Smooth muscle cell (in vitro differentiated cells): ENCODE measurements around the gene C1orf167. TPM values are rescaled to one million over a fixed set of nuclear protein-coding genes. Genes with fewer than 3 reads are reported as not detected.

Experiments used
- DNase-seq: peaks from one replicate; lab custom pipeline; 2025; ENCODE audit not compliant: unreplicated experiment; lab: John Stamatoyannopoulos, UW
- H2AFZ ChIP-seq: fragments of 200-600 bp; sonication (generic); 2 replicates; pipeline ENCODE4 v1.6.0; 2016; ENCODE audit warnings: antibody characterized with exemption, low read depth, mild to moderate bottlenecking
- H3F3A ChIP-seq: fragments of 200-600 bp; sonication (generic); 2 replicates; pipeline ENCODE4 v1.6.0; 2017; ENCODE audit warnings: antibody characterized with exemption, low read depth
- H3K27ac ChIP-seq: fragments of 200-600 bp; sonication (generic); 2 replicates; pipeline ENCODE4 v1.5.1; 2016; ENCODE audit warnings: low read depth, mild to moderate bottlenecking
- H3K27me3 ChIP-seq: fragments of 200-600 bp; sonication (generic); 2 replicates; pipeline ENCODE4 v1.6.1; 2016; ENCODE audit warnings: low read depth, mild to moderate bottlenecking
- H3K36me3 ChIP-seq: fragments of 200-600 bp; sonication (generic); 2 replicates; pipeline ENCODE4 v1.5.1; 2016; ENCODE audit warnings: low read depth
- H3K4me1 ChIP-seq: fragments of 200-600 bp; sonication (generic); 2 replicates; pipeline ENCODE4 v1.5.1; 2016; ENCODE audit warnings: low read depth
- H3K4me2 ChIP-seq: fragments of 200-600 bp; sonication (generic); 2 replicates; pipeline ENCODE4 v1.6.0; 2016; ENCODE audit warnings: mild to moderate bottlenecking
- H3K4me3 ChIP-seq: fragments of 200-600 bp; sonication (generic); 2 replicates; pipeline ENCODE4 v1.5.1; 2016; ENCODE audit warnings: mild to moderate bottlenecking
- H3K79me2 ChIP-seq: fragments of 200-600 bp; sonication (generic); 2 replicates; pipeline ENCODE4 v1.6.0; 2016; ENCODE audit warnings: low read depth, mild to moderate bottlenecking
- H3K9ac ChIP-seq: fragments of 200-600 bp; sonication (generic); 2 replicates; pipeline ENCODE4 v1.6.0; 2016; ENCODE audit warnings: low read depth
- H3K9me3 ChIP-seq: fragments of 200-600 bp; sonication (generic); replicated peaks from 2 replicates; pipeline ENCODE4 v1.5.1; 2016; ENCODE audit warnings: low read depth
- H4K20me1 ChIP-seq: fragments of 200-600 bp; sonication (generic); 2 replicates; pipeline ENCODE4 v1.6.0; 2016; ENCODE audit warnings: low read depth
- WGBS: methylation state at CpG from one replicate; pipeline ENCODE4 v1.1.7; 2016; ENCODE audit warnings: low lambda C conversion rate; 5-methylcytosine and 5-hydroxymethylcytosine counted together
- polyA plus RNA-seq: library from polyadenylated mRNA; unstranded; fragments of >200 nt; fragmentation: Nextera tagmentation; extraction: Ambion mirVana; gene quantifications from 2 replicates; pipeline ENCODE4 v1.2.1, GENCODE V29; 2016
- total RNA-seq: library from RNA; depleted of rRNA; stranded (reverse); fragments of >200 nt; gene quantifications from 2 replicates; pipeline ENCODE4 v1.2.3, GENCODE V29; 2014
- TF ChIP-seq, protein P1 (sequence below): fragments of 200-600 bp; sonication (generic); IDR thresholded peaks from 2 replicates; pipeline ENCODE4 v1.5.1; 2017; ENCODE audit warnings: borderline replicate concordance, mild to moderate bottlenecking, antibody characterized with exemption; ENCODE audit not compliant: insufficient read depth, poor library complexity, severe bottlenecking

C1orf167 gene
- total and polyA plus RNA-seq, 2 experiments from 2014 or later: 0.70 TPM; not detected in 1

DNA sequence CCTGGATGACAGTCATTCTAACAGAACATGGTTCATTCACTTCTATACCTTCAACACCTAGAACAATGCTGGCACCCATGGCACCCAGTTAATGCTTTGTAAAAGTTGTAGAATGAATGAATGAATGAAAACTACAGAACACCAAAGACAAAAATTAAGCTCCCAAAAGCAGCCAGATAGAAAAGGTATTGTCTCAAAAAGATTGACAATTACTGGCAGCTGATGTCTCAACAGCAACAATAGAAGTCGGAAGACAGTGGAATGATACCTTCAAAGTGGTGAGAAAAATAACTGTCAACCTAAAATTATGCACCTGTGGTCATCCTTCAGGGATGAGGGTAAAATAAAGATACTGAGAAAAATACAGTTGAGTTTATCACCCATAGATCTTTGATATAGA, 4.9 kb upstream of the C1orf167 start:
- no peak overlapping the region for H3K27ac ChIP-seq
- TF ChIP-seq, protein P1, sequence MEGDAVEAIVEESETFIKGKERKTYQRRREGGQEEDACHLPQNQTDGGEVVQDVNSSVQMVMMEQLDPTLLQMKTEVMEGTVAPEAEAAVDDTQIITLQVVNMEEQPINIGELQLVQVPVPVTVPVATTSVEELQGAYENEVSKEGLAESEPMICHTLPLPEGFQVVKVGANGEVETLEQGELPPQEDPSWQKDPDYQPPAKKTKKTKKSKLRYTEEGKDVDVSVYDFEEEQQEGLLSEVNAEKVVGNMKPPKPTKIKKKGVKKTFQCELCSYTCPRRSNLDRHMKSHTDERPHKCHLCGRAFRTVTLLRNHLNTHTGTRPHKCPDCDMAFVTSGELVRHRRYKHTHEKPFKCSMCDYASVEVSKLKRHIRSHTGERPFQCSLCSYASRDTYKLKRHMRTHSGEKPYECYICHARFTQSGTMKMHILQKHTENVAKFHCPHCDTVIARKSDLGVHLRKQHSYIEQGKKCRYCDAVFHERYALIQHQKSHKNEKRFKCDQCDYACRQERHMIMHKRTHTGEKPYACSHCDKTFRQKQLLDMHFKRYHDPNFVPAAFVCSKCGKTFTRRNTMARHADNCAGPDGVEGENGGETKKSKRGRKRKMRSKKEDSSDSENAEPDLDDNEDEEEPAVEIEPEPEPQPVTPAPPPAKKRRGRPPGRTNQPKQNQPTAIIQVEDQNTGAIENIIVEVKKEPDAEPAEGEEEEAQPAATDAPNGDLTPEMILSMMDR: no peak
- H3K4me2 ChIP-seq: no peak overlapping the region
- no peak overlapping the region for H3K4me3 ChIP-seq
- H3K9me3 ChIP-seq: no peaks in the 10 kb centered on the region
- no peaks in the 10 kb centered on the region for H3K36me3 ChIP-seq
- no peak overlapping the region for H2AFZ ChIP-seq
- 88% methylated on average over 1 of the region's 1 CpG for WGBS
- no peaks in the 10 kb centered on the region for H4K20me1 ChIP-seq
- no peaks in the 10 kb centered on the region for H3F3A ChIP-seq
- H3K79me2 ChIP-seq: no peaks in the 10 kb centered on the region
- peaks cover 17% of the 10 kb centered on the region for H3K27me3 ChIP-seq
- no peaks in the 10 kb centered on the region for H3K4me1 ChIP-seq
- DNase-seq: no peak
- H3K9ac ChIP-seq: no peak overlapping the region

- 88% methylated on average over 4 of the region's 4 CpGs for WGBS
- Histone ChIP-seq H3F3A (no peaks in the 10 kb centered on the region), H3K27ac (no peak overlapping the region), H3K4me2 (no peak overlapping the region), H3K9me3 (no peaks in the 10 kb centered on the region), H3K79me2 (no peaks in the 10 kb centered on the region), H3K4me3 (no peak overlapping the region), H3K4me1 (peaks cover 4% of the 10 kb centered on the region), H2AFZ (no peak overlapping the region), H3K9ac (no peak overlapping the region), H3K27me3 (peaks cover 24% of the 10 kb centered on the region), H4K20me1 (no peaks in the 10 kb centered on the region), H3K36me3 (no peaks in the 10 kb centered on the region)
- TF ChIP-seq, protein P1: no peak
- no peak for DNase-seq
Measured at GRCh38 chr1:11759791-11760190, 2.2 kb upstream of the C1orf167 start.

DNA sequence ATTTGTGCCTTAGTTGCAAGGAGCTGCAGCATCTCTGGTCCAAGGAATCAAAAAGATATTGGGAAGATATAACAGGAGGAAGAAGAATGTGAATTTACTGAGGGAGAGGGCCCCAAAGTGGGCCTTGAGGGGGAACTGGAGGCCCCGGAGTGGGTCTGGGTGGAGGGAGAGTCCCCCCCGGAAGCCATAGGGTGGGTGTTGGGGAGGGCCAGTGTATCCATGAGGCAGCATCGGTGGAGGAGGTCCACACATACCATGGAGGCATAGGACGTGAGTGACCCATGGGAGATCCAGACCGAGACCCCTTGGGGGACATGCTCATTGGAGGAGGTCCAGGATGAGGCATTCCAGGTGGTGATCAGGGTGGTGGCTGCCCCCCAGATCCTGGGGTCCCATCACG, 708 bp upstream of the C1orf167 start:
- Histone ChIP-seq H3K27ac (no peak overlapping the region), H3K36me3 (no peaks in the 10 kb centered on the region), H3K4me1 (peaks cover 4% of the 10 kb centered on the region), H3K4me2 (no peak overlapping the region), H4K20me1 (no peaks in the 10 kb centered on the region), H3K4me3 (no peak overlapping the region), H2AFZ (no peak overlapping the region), H3K27me3 (peaks cover 24% of the 10 kb centered on the region), H3F3A (no peaks in the 10 kb centered on the region), H3K9me3 (no peaks in the 10 kb centered on the region), H3K9ac (no peak overlapping the region), H3K79me2 (no peaks in the 10 kb centered on the region)
- no peak for DNase-seq
- 96% methylated on average over 6 of the region's 6 CpGs for WGBS
- TF ChIP-seq, protein P1: no peak

DNA sequence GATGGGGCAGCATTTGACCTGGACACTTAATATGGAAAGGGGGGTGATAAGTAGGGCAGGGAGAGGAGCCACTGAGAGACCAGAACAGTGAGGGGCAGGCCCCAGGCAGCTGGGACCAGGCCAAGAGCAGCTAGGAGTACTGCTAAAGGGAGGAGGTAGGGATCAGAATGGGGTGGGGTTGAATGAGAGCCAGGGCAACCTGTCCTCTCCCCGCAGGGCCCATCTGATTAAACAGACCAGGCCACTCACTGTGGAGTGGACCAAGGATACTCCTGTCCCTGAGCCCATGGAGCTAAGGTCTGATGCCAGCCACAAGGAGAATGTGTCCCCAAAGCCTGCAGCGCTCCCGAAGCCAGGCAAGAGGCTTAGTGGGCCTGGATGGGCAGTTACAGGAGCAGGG, 2.1 kb downstream of the C1orf167 start:
- no peak overlapping the region for H3K9ac ChIP-seq
- no peaks in the 10 kb centered on the region for H3K9me3 ChIP-seq
- no peaks in the 10 kb centered on the region for H3F3A ChIP-seq
- no peak for DNase-seq
- no peak overlapping the region for H3K27ac ChIP-seq
- no peak overlapping the region for H3K4me2 ChIP-seq
- no peak overlapping the region for H2AFZ ChIP-seq
- peaks cover 24% of the 10 kb centered on the region for H3K27me3 ChIP-seq
- 84% methylated on average over 3 of the region's 3 CpGs for WGBS
- TF ChIP-seq, protein P1: no peak
- no peaks in the 10 kb centered on the region for H3K36me3 ChIP-seq
- no peak overlapping the region for H3K4me3 ChIP-seq
- peaks cover 4% of the 10 kb centered on the region for H3K4me1 ChIP-seq
- no peaks in the 10 kb centered on the region for H4K20me1 ChIP-seq
- no peaks in the 10 kb centered on the region for H3K79me2 ChIP-seq
